ENCODE results near the gene GRID1.

- no peak for TF ChIP-seq CTCF (IDR thresholded peaks at IDR 0.05)
- TF ChIP-seq POLR2A (IDR thresholded peaks at IDR 0.05), result no peak
Measured at GRCh38 chr10:86191166-86191565, 175.4 kb downstream of the GRID1 start.

All from breast epithelium (tissue), 3 donors.